SU-DHL-6 (cell line): ENCODE data around the gene CRISP1.

ENCODE experiments used
- H2AFZ ChIP-seq: fragments of 200-600 bp; sonication (generic); 2 replicates; pipeline ENCODE4 v1.6.1; 2014; ENCODE audit warnings: low read depth, mild to moderate bottlenecking, moderate library complexity, mixed read lengths, antibody characterized with exemption, low read length; ENCODE audit not compliant: severe bottlenecking
- H3F3A ChIP-seq: fragments of 200-600 bp; shearing (Covaris generic); 2 replicates; pipeline ENCODE4 v1.6.0; 2016; ENCODE audit warnings: antibody characterized with exemption, mild to moderate bottlenecking; ENCODE audit not compliant: insufficient read depth
- H3K27ac ChIP-seq: fragments of 200-600 bp; sonication (generic); 2 replicates; pipeline ENCODE4 v1.5.1; 2016; ENCODE audit warnings: low read depth, mild to moderate bottlenecking, low read length, moderate library complexity, mixed read lengths
- H3K27me3 ChIP-seq: fragments of 200-600 bp; sonication (generic), shearing (Covaris generic); 2 replicates; pipeline ENCODE4 v1.6.0; 2014; ENCODE audit warnings: mild to moderate bottlenecking, low read length
- H3K36me3 ChIP-seq: fragments of 200-600 bp; sonication (generic); 2 replicates; pipeline ENCODE4 v1.6.1; 2014; ENCODE audit warnings: mild to moderate bottlenecking, low read length, mixed read lengths
- H3K4me2 ChIP-seq: fragments of 300-600, 200-600 bp; shearing (Covaris generic), sonication (generic); 2 replicates; pipeline ENCODE4 v1.6.0; 2014; ENCODE audit warnings: low read length, low read depth, mild to moderate bottlenecking; ENCODE audit not compliant: poor library complexity, severe bottlenecking
- H3K4me3 ChIP-seq: fragments of 200-600 bp; sonication (generic); 2 replicates; pipeline ENCODE4 v1.5.1; 2014; ENCODE audit warnings: antibody characterized with exemption, low read length, mild to moderate bottlenecking, mixed read lengths; ENCODE audit not compliant: insufficient read depth, poor library complexity, severe bottlenecking
- H3K79me2 ChIP-seq: fragments of 200-600 bp; sonication (generic); 2 replicates; pipeline ENCODE4 v1.6.1; 2014; ENCODE audit warnings: mild to moderate bottlenecking, low read length, moderate library complexity; ENCODE audit not compliant: insufficient read depth
- H3K9ac ChIP-seq: fragments of 200-600 bp; sonication (generic); 2 replicates; pipeline ENCODE4 v1.7.0; 2014; ENCODE audit warnings: mild to moderate bottlenecking, low read length
- H3K9me2 ChIP-seq: fragments of 200-600 bp; sonication (generic); replicated peaks from 2 replicates; pipeline ENCODE4 v1.6.1; 2014; ENCODE audit warnings: low read length; ENCODE audit not compliant: insufficient read depth
- H3K9me3 ChIP-seq: fragments of 200-600 bp; sonication (generic); 2 replicates; pipeline ENCODE4 v1.6.1; 2014; ENCODE audit warnings: low read length, mixed read lengths; ENCODE audit not compliant: insufficient read depth
- H4K20me1 ChIP-seq: fragments of 200-600 bp; sonication (generic); 2 replicates; pipeline ENCODE4 v1.6.1; 2014; ENCODE audit warnings: low read depth, mild to moderate bottlenecking, antibody characterized with exemption, low read length, moderate library complexity, mixed read lengths
- EZH2phosphoT487 ChIP-seq: fragments of 200-600 bp; sonication (generic), shearing (Covaris generic); conservative IDR thresholded peaks from 2 replicates; pipeline ENCODE4 v1.6.1; 2018; ENCODE audit warnings: mild to moderate bottlenecking, antibody characterized with exemption, low read length, moderate library complexity, mixed read lengths
- TF ChIP-seq, protein P1 (sequence below): fragments of 200-600 bp; sonication (generic); IDR thresholded peaks from one replicate; pipeline ENCODE4 v1.5.1; 2017; ENCODE audit warnings: antibody characterized with exemption, mild to moderate bottlenecking, low read length, moderate library complexity; ENCODE audit not compliant: insufficient read depth, poor library complexity, severe bottlenecking

Gene CRISP1

DNA sequence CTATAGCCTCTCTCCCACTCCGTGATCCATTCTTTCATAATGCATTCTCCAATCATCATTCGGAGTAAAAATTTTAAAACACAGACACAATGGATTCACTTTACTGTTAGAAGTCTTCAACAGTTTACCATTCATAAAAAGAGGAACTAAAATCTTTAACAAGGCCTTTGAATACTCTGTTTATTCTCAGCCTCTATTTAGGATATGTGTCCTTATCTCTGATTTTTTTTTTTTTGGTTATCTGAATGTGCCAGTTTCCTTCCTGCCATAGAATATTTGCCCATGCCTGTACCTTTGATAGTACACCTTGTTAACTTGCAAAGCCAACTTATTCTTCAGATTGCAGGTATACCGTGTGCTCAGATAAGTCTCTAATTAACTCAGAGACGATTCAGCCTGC lies 11.1 kb downstream of the CRISP1 start:
- no peaks in the 10 kb centered on the region for H3K79me2 ChIP-seq
- H3K9me2 ChIP-seq: no peaks in the 10 kb centered on the region
- TF ChIP-seq EZH2phosphoT487: no peak
- TF ChIP-seq, protein P1, sequence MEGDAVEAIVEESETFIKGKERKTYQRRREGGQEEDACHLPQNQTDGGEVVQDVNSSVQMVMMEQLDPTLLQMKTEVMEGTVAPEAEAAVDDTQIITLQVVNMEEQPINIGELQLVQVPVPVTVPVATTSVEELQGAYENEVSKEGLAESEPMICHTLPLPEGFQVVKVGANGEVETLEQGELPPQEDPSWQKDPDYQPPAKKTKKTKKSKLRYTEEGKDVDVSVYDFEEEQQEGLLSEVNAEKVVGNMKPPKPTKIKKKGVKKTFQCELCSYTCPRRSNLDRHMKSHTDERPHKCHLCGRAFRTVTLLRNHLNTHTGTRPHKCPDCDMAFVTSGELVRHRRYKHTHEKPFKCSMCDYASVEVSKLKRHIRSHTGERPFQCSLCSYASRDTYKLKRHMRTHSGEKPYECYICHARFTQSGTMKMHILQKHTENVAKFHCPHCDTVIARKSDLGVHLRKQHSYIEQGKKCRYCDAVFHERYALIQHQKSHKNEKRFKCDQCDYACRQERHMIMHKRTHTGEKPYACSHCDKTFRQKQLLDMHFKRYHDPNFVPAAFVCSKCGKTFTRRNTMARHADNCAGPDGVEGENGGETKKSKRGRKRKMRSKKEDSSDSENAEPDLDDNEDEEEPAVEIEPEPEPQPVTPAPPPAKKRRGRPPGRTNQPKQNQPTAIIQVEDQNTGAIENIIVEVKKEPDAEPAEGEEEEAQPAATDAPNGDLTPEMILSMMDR: no peak
- H3K9me3 ChIP-seq: no peaks in the 10 kb centered on the region
- H3K4me2 ChIP-seq: no peak overlapping the region
- H3K9ac ChIP-seq: no peak overlapping the region
- no peak overlapping the region for H2AFZ ChIP-seq
- no peaks in the 10 kb centered on the region for H3F3A ChIP-seq
- no peaks in the 10 kb centered on the region for H4K20me1 ChIP-seq
- no peak overlapping the region for H3K4me3 ChIP-seq
- no peak overlapping the region for H3K27ac ChIP-seq
- H3K36me3 ChIP-seq: no peaks in the 10 kb centered on the region
- no peaks in the 10 kb centered on the region for H3K27me3 ChIP-seq

DNA sequence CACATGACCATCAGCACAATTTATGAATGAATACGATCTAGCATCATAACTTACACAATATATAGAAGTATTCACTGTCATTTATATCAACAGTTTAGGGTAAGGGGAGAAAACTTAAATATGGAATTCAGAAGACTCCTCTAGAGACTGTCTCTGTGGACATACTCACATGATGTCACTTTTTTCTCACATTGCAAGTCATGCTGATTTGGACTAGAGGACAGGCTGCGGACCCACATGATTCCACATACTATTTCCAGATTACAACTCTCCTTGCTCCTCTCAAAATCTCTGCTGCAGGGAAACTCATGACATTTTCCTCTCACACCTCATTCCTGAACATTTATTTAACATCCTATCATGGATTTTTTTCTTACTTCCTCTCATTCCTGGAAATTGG lies 13.4 kb downstream of the CRISP1 start:
- Histone ChIP-seq H3K27me3 (no peaks in the 10 kb centered on the region), H3K36me3 (no peaks in the 10 kb centered on the region), H4K20me1 (no peaks in the 10 kb centered on the region), H3K4me3 (no peak overlapping the region), H3K79me2 (no peaks in the 10 kb centered on the region), H2AFZ (no peak overlapping the region), H3K9me3 (no peaks in the 10 kb centered on the region), H3K9me2 (no peaks in the 10 kb centered on the region), H3F3A (no peaks in the 10 kb centered on the region), H3K9ac (no peak overlapping the region), H3K27ac (no peak overlapping the region), H3K4me2 (no peak overlapping the region)
- no peak for TF ChIP-seq EZH2phosphoT487
- TF ChIP-seq, protein P1: no peak

DNA sequence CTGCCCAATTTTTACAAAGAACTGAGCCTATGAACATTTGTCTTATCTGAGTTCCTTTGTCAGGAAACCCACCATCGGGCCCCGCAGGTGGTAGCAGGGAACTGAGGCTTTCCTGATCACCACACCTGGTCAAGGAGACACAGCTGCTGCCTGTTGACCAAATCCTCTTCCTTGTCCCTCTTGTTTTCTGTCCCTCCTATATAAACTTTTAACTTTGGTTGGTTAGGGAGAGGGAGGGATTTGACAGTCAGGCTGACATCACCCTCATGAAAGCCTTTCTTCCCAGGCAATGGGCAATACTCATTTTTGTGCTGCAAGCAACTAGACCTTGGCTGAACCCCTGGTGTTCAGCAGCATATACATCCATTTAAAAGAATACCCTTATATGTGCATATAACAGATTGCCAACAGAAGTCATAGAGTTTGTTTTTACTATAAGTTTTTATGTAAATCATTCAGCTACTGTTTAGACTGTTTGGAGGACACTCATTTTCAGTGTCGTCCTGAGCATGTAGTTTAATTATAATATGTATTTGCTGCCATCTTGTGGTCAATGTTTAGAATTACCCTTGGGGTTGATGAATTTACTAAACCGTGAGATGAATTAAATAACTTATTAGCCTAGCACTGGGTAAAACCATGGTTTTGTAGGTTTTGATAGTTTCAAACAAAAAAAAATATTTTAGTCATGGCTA lies 17.0 kb downstream of the CRISP1 start:
- no peaks in the 10 kb centered on the region for H3F3A ChIP-seq
- no peak overlapping the region for H3K4me3 ChIP-seq
- no peaks in the 10 kb centered on the region for H3K36me3 ChIP-seq
- no peaks in the 10 kb centered on the region for H3K27me3 ChIP-seq
- no peak overlapping the region for H3K27ac ChIP-seq
- no peaks in the 10 kb centered on the region for H3K9me2 ChIP-seq
- no peaks in the 10 kb centered on the region for H4K20me1 ChIP-seq
- no peaks in the 10 kb centered on the region for H3K79me2 ChIP-seq
- H3K9me3 ChIP-seq: no peaks in the 10 kb centered on the region
- H3K4me2 ChIP-seq: no peak overlapping the region
- no peak for TF ChIP-seq EZH2phosphoT487
- TF ChIP-seq, protein P1: peak; percentile 71
- no peak overlapping the region for H2AFZ ChIP-seq
- H3K9ac ChIP-seq: no peak overlapping the region
